Stimulated activated CD8-positive, alpha-beta memory T cell treated with anti-CD3 and anti-CD28 coated beads, Interleukin-4, amount 100 ng/mL, for 48 hours (primary cell): ENCODE results near the gene CD276.

ENCODE experiments used
- DNase-seq: peaks from one replicate; pipeline ENCODE4 v3.0.0-alpha.2; 2020

Gene CD276

DNA sequence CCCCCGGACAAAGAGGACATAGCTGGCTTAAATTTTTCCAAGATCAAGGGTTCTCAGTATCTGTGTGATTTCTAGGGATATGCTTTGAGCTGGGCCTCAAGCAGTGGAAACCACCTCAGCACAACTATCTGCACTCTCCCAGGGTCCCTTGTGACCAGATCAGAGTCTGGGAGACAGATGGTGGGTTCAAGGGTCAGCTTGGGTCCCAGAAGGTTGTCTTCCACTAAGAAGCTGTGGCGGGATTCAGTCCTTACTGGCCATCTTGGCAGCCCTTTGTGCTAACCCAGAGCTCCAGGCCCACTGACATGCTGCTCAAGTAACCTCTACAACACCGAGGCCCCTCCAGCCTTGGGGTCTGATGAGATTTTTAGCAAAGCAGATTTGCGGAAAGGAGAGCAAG lies 66.3 kb downstream of the CD276 start:
- no peak for DNase-seq

DNA sequence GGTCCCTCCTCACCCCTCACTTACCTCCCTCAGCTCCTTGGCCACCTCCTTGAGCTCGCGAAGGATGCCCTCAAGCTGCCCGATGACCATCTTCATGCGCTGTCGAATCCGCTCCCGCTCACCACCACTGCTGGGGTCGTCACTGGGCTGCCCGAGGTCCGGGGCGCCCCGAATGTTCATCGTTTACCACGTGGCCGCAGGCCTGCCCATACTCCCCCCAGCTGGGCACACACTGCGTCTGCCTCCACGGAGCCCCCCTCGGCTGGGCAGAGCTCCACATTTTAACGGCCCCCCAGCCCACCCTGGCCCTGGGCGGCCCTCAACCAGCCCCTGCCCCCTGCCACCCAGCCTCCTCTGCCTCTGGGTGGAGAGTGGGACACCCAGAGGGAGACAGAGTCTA lies 66.8 kb downstream of the CD276 start:
- no peak for DNase-seq

DNA sequence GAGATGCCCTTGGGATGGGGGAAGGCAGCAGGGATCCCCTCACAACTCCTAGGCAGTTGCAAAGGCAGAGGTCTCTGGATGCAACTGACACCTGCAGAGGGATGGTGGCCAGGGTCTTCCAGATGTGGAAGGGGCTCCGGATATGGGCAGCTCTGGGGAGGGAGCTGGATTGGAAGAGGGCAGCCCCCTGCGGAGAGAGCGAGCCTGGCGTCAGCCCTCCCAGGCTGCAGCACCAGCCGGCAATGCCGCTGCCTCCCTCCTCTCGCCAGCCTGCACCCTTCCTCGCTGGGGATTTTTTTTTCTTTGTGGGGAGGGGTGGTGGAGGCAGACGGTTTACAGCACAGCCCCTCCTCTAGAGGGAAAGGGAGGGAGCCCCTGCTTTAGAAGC lies 67.3 kb downstream of the CD276 start:
- DNase-seq: no peak

DNA sequence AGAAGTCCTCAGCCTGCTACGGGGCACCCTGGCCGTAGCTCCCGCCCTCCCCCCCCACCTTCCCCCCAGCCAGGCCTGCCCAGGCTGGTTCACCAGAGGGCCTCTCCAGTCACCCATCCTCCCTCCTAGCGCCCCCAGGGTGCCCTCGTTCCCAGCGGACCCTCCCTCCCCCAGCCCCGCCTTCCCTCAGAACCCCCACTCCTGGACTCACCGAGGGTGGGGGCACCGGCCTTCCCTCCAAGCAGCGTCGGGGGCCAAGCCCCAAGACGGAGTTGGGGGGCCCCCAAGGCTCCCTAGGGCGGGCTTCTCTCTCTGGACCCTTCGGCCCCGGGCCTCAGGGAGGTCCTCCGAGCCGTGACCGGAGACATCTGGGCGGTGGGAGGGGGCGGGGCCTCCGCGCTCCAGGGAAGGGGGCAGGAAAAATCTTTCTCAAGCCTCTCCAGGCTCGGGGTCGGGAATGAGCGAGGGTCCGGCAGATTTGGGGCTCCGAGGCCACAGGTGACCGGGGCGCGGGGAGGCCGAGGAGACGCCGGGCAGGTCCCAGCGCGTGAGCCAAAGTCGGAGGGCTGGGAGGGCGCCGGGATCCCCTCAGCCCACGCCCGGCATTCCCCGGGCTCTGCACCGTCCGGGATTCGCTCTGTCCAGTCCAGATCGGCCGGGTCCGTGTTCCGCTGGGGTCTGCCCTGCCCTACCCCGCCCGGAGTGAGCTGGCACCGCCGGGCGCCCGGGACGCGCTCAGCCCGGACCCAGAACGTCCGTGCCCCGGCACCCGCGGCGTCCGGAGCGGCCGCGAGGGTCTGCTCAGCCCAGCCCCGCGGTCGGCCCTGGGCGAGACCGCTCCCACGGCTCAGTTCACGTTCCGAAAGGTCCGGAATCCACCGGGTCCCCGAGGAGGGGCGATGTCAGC lies 68.0 kb downstream of the CD276 start:
- DNase-seq: no peak

DNA sequence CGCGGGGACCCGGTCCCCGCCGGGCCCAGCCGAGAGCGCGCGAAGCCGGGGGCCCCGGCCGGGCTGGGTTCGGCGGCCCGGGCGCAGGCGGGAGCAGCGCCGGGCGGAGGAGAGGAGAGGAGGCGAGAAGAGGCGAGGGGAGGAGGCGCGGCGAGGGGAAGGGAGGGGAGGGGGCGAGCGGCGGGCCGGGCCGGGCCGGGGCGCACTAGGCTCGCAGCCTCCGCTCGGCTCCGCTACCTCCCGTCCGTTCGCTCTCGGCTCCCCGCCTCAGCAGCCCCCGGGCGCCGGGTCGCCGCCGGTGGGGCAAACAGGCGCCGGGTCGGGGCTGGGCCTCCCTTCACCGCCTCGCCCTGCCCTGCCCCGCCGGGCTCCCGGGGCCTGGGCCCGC lies 68.6 kb downstream of the CD276 start:
- DNase-seq: no peak

DNA sequence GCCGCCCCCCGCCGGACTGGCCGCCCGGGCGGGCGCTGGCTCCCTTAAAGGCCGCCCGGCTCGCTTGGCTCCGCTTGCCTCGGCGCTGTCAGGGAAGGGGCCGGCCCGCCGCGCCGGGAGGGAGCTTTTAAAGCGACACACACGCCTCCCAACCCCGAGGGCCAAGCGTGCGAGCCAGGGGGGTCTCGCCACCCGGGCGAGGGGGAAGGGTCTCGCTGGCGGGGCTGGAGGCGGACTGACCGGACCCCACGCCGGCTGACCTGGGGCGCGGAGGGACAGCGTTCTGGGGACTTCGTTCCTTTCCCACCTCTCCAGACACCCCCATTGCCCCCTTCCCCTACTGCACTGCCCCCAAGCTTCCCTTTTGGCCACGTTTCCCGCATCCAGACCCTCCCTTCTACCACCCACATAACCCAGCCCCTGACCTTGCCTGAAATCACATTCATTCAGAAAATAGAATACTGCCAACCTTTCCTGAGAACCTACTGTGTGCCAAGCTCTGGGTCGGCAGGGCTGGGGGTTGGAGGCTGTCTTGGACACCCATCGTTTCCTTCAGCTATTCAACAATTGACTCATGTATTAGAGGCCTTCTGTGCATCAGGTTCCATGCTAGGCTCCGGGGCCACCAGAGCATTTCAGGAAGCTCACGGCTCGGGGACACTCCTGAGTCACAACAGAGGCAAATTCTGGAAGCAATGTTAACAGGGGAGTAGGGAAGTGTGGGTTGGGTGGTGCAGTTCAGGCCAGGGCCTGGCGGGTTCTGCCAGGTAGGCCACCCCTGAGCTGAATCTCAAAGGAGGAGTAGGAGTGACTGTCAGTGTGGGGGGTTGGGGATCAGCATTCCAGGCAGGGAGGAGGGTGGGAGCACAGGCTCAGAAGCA lies 69.3 kb downstream of the CD276 start, which contains the start of gene INSYN1:
Gene INSYN1 (minus strand): TSS at position 102 of the 881 bp plus-strand sequence. CDS start 2,221 bp downstream, outside the sequence.
- no peak for DNase-seq

DNA sequence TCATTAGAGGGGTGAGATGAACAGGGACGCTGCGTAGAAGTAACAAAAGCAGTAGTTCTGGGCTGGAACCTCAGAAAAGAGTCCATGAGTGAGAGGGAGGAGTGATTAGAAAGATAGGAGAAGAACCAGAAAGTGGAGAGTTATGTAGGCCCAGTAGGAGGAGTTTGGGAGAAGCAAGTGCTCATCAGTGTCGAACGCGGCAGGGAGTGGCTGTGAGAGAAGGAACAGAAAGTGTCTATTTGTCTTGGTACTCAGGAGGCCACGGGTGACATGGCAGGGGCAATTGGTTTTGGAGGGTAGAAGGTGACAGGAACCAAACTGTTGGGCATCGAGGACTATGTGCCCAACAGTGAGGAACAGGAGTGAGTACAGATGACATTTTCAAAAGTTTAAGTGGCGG lies 70.3 kb downstream of the CD276 start:
- DNase-seq: no peak

DNA sequence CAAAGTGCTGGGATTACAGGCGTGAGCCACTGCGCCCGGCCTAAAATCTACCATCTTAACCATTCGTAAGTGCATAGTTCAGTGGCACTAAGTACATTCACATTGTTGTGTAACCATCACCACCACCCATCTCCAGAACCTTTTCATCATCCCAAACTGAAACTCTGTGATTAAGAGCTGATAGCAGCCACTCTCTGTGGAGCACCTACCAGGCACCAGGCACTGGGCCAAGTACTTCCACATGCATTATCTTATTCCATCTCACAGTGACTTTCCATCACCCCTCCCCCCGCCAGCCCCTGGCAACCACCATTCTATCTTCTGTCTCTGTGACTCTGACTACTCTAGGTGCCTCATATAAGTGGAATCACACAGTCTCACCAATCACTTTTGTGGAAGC lies 71.3 kb downstream of the CD276 start:
- DNase-seq: no peak

DNA sequence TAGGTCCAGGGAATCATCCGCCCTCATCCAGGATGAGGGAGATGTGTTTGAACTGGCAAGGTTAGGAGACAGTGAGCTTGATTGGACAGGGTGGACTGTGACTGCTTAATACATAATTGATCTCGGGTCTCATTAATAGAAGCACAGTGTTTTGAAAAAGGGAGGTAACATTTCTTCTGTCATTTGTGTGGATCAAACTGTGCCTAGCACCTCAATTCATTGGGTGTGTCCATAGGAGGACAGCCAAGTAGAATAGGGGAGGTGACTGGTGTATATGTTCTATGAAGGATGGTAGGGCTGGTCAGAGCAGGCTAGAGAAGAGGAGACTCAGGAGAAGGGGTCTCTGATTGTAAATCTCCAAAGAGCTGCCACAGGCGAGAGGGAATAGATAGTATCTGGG lies 71.8 kb downstream of the CD276 start:
- DNase-seq: no peak

DNA sequence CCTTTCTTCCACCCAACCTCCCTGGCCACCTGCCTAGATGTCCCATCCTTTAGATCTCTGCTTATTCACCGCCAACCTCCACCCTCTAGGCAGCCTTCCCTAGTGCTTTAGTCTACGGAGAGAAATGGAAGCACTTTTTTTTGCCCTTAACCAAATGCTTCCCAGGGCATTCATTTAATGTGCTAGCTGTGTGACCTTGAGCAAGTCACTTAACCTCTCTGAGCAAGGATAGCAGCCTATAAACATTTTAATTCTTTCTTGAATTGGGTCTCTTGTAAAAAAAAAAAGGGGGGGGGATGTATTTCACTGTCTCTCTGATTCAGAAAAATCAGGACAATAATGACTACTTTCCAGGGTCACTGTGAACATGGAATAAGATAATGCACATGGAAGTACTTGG lies 72.2 kb downstream of the CD276 start:
- no peak for DNase-seq

DNA sequence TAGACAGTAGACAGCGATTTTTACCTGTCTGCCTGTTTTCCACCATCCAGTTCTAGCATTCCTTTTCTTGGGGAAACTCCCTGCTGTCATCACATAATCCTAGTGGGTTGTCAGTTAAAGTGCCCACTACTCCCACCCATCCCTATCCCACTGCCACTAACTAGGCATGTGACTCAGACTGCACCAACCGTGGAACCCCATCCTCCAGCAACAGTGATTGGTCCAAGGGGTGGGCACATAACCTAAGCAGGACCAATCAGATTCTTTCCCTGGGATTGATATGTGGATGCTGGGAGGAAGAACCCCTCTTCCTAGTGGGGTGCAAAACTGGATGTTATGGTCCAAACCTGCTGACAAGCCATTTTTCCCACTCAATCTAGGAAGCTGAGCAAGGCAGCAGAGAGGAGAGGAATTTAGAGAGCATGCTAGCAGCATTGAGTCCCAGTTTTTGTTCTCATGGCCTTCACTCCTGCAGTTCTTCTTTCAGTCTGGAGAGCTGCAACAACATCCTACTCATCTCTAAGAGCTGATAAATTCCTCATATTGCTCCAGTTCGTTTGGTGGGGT lies 72.8 kb downstream of the CD276 start:
- DNase-seq: no peak

DNA sequence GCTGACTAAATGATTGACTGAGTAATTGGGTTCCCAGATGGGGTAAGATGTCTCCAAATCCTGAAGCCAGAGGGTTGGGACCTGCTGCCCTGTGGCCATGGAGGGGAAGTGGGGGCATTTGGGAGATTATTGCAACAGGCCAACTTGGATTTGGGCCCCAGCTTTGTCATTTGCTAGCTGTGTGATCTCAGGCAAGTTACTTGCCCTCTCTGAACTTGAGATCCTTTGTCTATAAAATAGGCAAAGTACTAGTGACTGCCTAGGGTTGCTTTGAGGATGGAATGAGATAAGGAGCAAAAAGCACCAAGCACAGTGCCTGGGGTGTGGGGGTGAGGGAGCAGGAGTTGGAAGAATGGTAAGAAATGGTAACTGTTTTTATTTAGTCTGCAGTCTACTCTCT lies 73.4 kb downstream of the CD276 start:
- no peak for DNase-seq

DNA sequence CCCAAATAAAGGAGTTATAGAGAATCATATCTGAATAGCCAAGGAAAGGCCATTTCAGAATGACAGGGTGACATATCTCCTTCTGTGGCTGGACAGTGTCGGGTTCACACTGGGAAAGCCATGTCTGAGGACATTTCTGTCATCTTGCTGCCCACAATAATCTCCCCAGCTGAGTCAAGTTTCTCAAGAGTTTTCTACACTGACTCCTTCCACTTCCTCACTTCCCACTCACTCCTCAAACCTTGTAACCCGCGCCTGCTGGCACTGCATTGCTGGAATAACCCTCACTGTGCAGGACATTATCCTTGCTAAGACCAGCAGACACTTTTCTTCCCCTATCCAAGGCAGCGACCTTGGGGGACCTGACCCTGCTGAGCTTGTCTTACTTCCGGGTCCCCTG lies 74.3 kb downstream of the CD276 start:
- no peak for DNase-seq

DNA sequence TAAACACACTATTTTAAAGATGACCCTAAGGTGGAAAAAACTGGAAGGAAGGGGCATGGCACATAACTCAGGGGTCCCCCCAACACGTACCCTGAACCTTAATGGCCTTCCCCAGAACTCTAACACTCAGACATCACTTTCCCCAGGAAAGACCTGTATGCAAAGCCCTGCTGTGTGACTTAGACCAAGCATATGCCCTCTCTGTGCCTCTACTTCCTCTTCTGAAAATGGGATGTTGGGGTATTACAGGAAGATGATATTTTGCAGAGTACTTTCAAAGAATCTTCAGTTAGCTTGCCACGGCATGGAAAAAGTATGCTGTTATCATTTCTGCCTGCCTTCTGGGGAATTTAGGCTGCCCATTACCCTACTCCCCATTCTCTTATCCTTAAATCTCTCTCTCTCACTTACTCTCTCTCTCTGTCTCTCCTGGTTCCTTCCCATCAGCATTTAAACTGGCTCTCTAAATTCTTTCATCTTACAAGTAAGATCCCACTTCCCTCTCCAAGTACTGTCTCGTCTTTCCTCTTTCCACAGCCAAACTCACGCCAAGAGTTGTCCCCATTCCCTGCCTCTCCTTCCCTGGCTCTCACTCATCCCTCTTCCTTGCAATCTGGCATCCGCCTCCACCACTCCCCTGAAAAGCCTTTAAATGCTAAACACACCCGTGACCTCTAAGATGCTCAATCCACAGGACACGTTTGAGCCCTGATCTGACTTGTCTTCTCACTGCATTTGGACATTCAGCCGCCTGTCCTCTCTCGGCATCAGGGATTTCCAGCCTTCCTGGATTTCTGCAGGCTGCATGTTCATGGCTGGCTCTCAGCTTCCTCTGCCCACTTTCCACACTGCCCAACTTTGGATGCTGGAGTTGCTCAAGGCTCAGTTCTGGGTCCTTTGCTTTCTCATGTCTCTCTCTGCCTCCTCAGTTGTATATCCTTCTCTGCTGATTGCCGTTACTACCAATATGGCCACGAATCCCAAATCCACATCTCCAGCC lies 76.4 kb downstream of the CD276 start:
- DNase-seq: no peak

DNA sequence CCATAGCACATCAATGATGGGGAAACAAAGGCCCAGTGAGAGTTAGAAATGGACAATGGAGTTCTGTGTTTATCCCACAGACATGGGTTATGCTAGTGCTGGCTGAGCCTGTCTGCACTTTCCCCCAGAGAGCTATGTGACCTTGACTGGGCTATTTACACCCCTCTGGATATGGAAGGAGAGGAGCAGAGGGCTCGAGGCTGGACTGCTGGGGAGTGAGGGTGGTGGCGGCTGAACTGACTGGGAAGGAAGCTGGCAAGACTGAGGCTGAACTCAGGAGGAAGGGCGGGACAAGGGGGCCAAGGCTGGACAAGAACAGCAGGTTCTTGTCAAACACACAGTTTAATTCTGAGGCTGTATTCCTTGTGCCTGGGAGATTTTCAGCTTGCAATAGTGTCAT lies 79.7 kb downstream of the CD276 start:
- DNase-seq: no peak
